Thoracic aorta (tissue), 2 donors: ENCODE results near the gene USP48. TPM values are rescaled to one million over a fixed set of nuclear protein-coding genes. Genes with fewer than 3 reads are reported as not detected.

Experiments used
- ATAC-seq: fragments of 150-250 bp; one replicate; pipeline ENCODE4 v1.8.0; 2017; ENCODE audit warnings: low read depth; ENCODE audit not compliant: insufficient number of reproducible peaks, low FRiP score
- DNase-seq: peaks from one replicate; pipeline ENCODE4 v3.0.0-alpha.2; 2020; ENCODE audit warnings: low spot score
- H3K27ac ChIP-seq, 2 donors: fragments of 200-600 bp; sonication (generic); 1 replicate in 1 of 2; 2 replicates in 1 of 2; pipeline ENCODE4 v1.5.1; 2016; ENCODE audit warnings: mild to moderate bottlenecking in 2 of 2, moderate library complexity in 2 of 2
- H3K27me3 ChIP-seq: fragments of 200-600 bp; sonication (generic); replicated peaks from 2 replicates; pipeline ENCODE4 v1.6.0; 2016; ENCODE audit warnings: mild to moderate bottlenecking; ENCODE audit not compliant: insufficient read depth
- H3K36me3 ChIP-seq: fragments of 200-600 bp; sonication (generic); one replicate; pipeline ENCODE4 v1.5.1; 2016
- H3K4me1 ChIP-seq, 2 donors: fragments of 200-600 bp; sonication (generic); 1 replicate in 1 of 2; 2 replicates in 1 of 2; pipeline versions ENCODE4 v1.5.1 to v1.6.0; 2016; ENCODE audit warnings: low read depth in 2 of 2, mild to moderate bottlenecking in 1 of 2; ENCODE audit not compliant: control insufficient read depth in 1 of 2
- H3K4me3 ChIP-seq: fragments of 200-600 bp; sonication (generic); 2 replicates; pipeline ENCODE4 v1.5.1; 2016; ENCODE audit warnings: mild to moderate bottlenecking
- H3K9me3 ChIP-seq: fragments of 200-600 bp; sonication (generic); 2 replicates; pipeline ENCODE4 v1.5.1; 2016
- total RNA-seq, 2 donors: library from RNA; depleted of rRNA; stranded (reverse); fragments of >200 nt; gene quantifications; one replicate each; pipeline versions ENCODE4 v1.1.0 to v1.2.3, GENCODE V29; 2016
- TF ChIP-seq, protein P1 (sequence below): fragments of 200-600 bp; sonication (generic); IDR thresholded peaks from one replicate; pipeline ENCODE4 v1.5.1; 2019; ENCODE audit warnings: antibody characterized with exemption

The USP48 gene
- total RNA-seq, 2 donors from 2014 or later = 48.9 to 77.5 TPM

DNA sequence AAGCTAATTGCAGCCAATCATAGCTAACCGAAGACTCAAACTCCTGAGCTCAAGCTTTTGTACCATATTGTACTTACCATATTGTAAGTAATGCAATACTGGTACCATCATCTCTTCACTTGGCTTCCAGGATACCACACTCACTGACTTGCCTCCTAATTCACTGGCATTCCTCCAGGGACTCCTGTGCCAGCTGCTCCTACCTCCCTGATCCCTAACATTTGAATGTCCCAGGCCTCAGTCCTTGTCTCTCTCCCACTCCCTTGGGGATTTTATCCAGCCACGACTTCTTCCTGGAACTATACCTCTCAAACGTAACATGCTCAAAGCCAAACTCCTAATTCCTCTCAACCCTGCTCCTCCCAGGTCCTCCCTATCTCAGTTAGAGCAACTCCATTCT lies 33.8 kb downstream of the USP48 start:
- Histone ChIP-seq H3K9me3 (no peaks in the 10 kb centered on the region), H3K27ac (no peak overlapping the region), H3K27me3 (no peaks in the 10 kb centered on the region), H3K36me3 (peaks cover 22% of the 10 kb centered on the region), H3K4me3 (no peak overlapping the region), H3K4me1 (no peaks in the 10 kb centered on the region)
- ATAC-seq (no peak), DNase-seq (no peak)
- TF ChIP-seq, protein P1, sequence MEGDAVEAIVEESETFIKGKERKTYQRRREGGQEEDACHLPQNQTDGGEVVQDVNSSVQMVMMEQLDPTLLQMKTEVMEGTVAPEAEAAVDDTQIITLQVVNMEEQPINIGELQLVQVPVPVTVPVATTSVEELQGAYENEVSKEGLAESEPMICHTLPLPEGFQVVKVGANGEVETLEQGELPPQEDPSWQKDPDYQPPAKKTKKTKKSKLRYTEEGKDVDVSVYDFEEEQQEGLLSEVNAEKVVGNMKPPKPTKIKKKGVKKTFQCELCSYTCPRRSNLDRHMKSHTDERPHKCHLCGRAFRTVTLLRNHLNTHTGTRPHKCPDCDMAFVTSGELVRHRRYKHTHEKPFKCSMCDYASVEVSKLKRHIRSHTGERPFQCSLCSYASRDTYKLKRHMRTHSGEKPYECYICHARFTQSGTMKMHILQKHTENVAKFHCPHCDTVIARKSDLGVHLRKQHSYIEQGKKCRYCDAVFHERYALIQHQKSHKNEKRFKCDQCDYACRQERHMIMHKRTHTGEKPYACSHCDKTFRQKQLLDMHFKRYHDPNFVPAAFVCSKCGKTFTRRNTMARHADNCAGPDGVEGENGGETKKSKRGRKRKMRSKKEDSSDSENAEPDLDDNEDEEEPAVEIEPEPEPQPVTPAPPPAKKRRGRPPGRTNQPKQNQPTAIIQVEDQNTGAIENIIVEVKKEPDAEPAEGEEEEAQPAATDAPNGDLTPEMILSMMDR = no peak

GRCh38 chr1:21743476-21743875 lies 39.5 kb downstream of the USP48 start:
- H3K27ac ChIP-seq = no peak overlapping the region
- DNase-seq (no peak), ATAC-seq (no peak)
- TF ChIP-seq, protein P1 = no peak
- H3K9me3 ChIP-seq = no peaks in the 10 kb centered on the region
- H3K27me3 ChIP-seq = no peaks in the 10 kb centered on the region
- no peaks in the 10 kb centered on the region for H3K4me1 ChIP-seq
- no peak overlapping the region for H3K4me3 ChIP-seq
- H3K36me3 ChIP-seq = peaks cover 5% of the 10 kb centered on the region

GRCh38 chr1:21742578-21742977 lies 40.4 kb downstream of the USP48 start:
- no peak overlapping the region for H3K4me3 ChIP-seq
- H3K36me3 ChIP-seq = peaks cover 5% of the 10 kb centered on the region
- H3K27me3 ChIP-seq = no peaks in the 10 kb centered on the region
- TF ChIP-seq, protein P1 = no peak
- H3K9me3 ChIP-seq = no peaks in the 10 kb centered on the region
- DNase-seq (no peak), ATAC-seq (no peak)
- no peak overlapping the region for H3K27ac ChIP-seq
- H3K4me1 ChIP-seq = no peaks in the 10 kb centered on the region

DNA sequence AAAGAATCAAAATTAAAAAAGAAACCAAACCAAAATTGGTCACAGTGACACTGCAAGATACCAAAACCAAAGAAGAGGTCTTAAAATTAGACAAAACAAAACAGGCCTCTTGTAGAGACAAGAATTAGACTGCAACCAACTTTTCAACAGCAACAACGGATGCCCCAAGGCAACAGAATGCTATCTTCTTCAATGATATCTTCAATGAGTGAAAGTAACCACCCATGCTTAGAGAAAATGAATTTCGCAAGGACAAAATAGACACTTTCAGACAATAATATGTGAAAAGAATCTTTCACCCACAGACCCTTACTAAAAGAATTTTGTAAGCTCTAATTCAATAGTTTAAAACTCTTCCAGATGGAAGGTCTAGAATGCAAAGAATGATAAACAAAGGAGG lies 41.7 kb downstream of the USP48 start:
- Histone ChIP-seq H3K36me3 (peaks cover 1% of the 10 kb centered on the region), H3K27me3 (no peaks in the 10 kb centered on the region), H3K4me3 (no peak overlapping the region), H3K9me3 (no peaks in the 10 kb centered on the region), H3K27ac (no peak overlapping the region), H3K4me1 (no peaks in the 10 kb centered on the region)
- TF ChIP-seq, protein P1 = no peak
- ATAC-seq (no peak), DNase-seq (no peak)

DNA sequence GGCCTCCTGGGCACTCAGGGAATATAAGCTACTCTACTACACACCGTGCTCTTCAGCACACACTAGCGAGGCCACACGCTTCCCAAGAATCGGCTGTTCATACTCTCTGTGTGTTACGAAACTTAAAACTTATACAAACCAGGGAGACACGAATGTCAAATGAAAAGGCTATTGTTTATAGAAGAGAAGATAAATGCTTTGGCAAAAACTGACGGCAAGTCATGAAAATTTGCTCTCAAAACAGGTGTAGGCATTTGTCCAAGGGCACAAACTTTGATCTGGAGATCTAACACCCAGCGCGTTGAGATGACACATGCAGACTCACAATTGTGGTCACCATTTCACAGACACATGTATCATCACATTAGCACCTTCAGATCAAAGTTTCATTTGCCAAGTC lies 46.1 kb downstream of the USP48 start:
- H3K9me3 ChIP-seq = no peaks in the 10 kb centered on the region
- H3K36me3 ChIP-seq = peaks cover 23% of the 10 kb centered on the region
- TF ChIP-seq, protein P1 = no peak
- H3K4me3 ChIP-seq = no peak overlapping the region
- H3K27ac ChIP-seq = no peak overlapping the region
- ATAC-seq = no peak
- no peaks in the 10 kb centered on the region for H3K4me1 ChIP-seq
- H3K27me3 ChIP-seq = no peaks in the 10 kb centered on the region
- no peak for DNase-seq
